ENCODE results near the gene TXNDC5. TPM values are rescaled to one million over a fixed set of nuclear protein-coding genes. Genes with fewer than 3 reads are reported as not detected.

Gene TXNDC5
- polyA plus RNA-seq (ENCODE audit: insufficient read depth in 1 of 5, insufficient read length in 5 of 5, low replicate concordance in 1 of 5): 100 to 1,000 TPM; 106 to 135 (median 115) TPM
- long read RNA-seq, donor 1, transcript TXNDC5-201 (10 exons, 2,964 nt): major isoform, 57 of 64 reads
- long read RNA-seq, donor 1, partial matches to known transcripts: 0 of 64 reads
- long read RNA-seq, donor 1, other reads (novel, unspliced or antisense): 5 of 64 reads
- long read RNA-seq, donor 2, transcript TXNDC5-201 (10 exons, 2,964 nt): major isoform, 50 of 51 reads
- long read RNA-seq, donor 2, partial matches to known transcripts: 0 of 51 reads
- long read RNA-seq, donor 2, other reads (novel, unspliced or antisense): 0 of 51 reads
- long read RNA-seq, donor 3, transcript TXNDC5-201 (10 exons, 2,964 nt): major isoform, 45 of 45 reads
- long read RNA-seq, donor 3, partial matches to known transcripts: 0 of 45 reads
- long read RNA-seq, donor 3, other reads (novel, unspliced or antisense): 0 of 45 reads
- long read RNA-seq, donor 4, transcript TXNDC5-201 (10 exons, 2,964 nt): major isoform, 21 of 21 reads
- long read RNA-seq, donor 4, partial matches to known transcripts: 0 of 21 reads
- long read RNA-seq, donor 4, other reads (novel, unspliced or antisense): 0 of 21 reads
- long read RNA-seq, donor 5, transcript TXNDC5-201 (10 exons, 2,964 nt): major isoform, 42 of 44 reads
- long read RNA-seq, donor 5, partial matches to known transcripts: 0 of 44 reads
- long read RNA-seq, donor 5, other reads (novel, unspliced or antisense): 0 of 44 reads
- long read RNA-seq, donor 6, transcript TXNDC5-201 (10 exons, 2,964 nt): major isoform, 56 of 56 reads
- long read RNA-seq, donor 6, partial matches to known transcripts: 0 of 56 reads
- long read RNA-seq, donor 6, other reads (novel, unspliced or antisense): 0 of 56 reads
- long read RNA-seq, donor 7, transcript TXNDC5-201 (10 exons, 2,964 nt): major isoform, 42 of 65 reads
- long read RNA-seq, donor 7, partial matches to known transcripts: 18 of 65 reads
- long read RNA-seq, donor 7, other reads (novel, unspliced or antisense): 5 of 65 reads
- long read RNA-seq, donor 8, transcript TXNDC5-201 (10 exons, 2,964 nt): major isoform, 19 of 19 reads
- long read RNA-seq, donor 8, partial matches to known transcripts: 0 of 19 reads
- long read RNA-seq, donor 8, other reads (novel, unspliced or antisense): 0 of 19 reads

DNA sequence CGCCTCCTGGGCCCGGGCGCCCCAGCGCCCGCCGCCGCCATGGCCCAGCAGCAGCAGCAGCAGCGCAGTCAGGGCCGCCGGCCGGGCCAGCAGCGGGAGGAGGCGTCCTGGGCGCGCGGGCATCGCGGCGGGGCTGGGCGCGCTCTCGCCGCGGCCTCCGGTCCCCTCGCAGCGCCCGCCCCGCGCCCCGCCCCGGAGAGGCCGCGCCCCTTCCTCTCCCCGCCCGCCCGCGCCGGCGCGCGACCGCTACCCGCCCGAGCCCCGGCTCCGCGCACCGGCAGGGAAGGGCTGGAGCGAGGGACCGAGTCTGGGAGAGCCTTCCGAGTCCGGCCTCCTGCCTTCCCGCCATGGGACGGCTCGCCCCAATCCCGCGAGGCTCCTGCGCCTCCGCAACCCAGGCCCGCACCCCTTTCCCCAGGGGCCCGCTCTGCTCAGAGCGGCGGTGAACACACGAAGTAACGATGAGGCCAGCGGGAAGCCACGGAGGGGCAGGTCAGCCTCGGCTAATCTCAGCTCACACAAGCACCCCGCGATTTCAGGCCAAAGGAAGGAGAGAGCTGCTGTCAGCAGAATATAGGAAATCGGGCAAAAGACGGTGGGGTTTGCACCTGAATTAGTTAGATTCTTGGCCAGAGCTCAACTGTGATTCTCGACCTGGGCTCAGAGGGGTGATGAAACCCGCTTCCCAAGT lies at the start of gene TXNDC5:
TSS of gene TXNDC5 (minus strand) at position 135 of the 691 bp plus-strand sequence. CDS start at position 123, 12 bp downstream.
- DNase-seq: peak; percentile 61 to 74

DNA sequence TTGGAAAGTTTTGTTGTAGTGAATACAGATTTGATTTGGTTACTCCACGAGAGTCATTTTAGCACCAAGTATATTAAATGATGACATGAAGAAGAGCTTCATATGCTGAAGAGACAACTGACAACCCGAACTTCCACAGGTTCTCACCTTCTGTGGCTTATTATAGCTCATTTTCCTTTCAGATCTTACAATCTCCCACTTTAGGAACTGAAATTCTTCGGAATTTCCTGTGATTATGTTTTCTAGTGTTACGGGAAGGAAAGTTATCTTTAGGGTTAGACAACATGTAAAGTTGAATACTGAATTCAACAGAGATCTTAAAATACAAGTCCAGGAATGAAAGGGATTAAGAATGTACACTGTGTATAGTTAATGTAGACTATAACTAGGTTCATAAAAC lies 49.6 kb upstream of the TXNDC5 start:
- no peak for DNase-seq

DNA sequence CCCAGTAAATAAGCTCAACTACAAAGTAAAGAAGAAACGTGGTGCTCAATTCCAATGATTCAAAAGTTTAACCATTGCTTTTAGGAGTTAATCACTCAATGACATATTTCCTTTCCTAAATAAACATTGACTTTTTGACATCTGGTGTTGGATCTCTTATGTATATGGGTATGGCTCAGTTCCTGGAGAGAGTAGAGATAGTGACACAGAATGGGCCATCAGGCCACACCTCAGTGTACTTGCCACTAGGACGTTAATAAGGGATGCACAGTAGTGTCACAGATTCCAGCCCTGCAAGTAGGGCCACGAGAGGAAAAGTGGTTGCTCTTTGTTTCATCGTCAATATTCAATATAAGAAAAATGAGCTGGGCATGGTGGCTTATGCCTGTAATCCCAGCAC lies 48.9 kb upstream of the TXNDC5 start:
- DNase-seq: no peak

DNA sequence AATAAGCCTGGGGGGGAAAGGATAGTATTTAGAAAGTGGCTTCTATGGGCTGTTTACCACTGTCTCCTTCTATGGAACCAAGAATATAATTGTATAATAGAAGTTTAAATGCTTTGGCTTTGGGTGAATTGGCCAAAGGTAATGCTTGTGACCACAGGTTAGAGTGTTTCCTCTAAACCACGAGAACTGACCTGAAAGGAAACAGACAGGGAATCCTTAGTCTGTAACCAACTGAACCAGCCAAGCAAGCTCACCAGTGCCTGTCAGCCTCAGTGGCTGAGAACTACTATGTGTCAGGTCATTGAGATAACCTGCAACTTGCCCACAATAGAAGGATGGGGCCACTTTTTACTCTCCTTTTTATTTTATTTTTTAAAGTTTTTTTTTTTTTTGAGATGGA lies 47.9 kb upstream of the TXNDC5 start:
- no peak for DNase-seq

- no peak for DNase-seq
Observed at GRCh38 chr6:7956257-7956656, 45.7 kb upstream of the TXNDC5 start.

DNA sequence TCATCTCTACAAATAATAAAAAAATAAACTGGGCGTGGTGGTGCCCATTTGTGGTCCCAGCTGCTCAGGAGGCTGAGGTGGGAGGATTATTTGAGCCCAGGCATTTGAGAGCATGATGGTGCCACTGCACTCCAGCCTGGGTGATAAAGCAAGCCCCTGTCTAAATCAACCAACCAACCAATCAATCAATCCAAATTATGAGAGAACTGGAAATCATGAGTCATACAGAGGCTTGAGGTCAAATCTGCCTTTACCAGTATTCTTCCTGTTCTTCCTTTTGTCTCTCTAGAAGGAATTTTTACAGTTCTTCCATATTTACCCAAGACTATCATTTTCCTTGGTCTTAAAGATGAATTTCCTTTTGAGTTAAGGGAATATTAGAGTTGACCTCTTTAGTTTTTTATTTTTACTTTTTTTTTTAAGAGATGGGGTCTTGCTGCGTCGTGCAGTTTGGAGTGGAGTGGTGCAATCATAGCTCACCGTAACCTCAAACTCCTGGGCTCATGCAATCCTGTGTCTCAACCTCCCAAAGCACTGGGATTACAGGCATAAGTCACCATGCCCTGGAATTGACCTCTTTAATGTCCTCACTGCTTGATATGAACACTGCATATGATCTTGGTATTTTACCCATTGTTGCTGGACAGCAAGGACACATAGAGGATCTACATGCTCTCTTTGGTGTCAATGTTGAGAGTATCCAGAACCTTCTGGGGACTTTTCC lies 44.1 kb upstream of the TXNDC5 start:
- no peak for DNase-seq

DNA sequence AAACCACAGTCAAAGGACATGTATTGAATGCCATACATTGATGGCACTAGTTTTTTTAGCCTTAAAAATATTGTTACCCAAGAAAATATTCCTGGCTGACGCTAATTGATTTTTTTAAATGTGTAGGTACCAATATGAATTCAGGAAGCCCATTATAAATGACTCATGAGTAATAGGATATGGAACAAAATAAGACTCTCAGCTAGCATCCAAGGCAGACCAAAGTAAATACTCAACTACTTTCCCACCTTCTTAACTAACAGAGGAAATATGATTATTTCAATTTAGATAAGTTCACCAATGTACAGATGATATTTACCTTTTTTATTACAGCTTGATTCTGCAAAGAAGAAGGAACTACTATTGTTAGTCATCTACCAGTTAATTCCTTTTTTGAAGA lies 43.2 kb upstream of the TXNDC5 start:
- no peak for DNase-seq

DNA sequence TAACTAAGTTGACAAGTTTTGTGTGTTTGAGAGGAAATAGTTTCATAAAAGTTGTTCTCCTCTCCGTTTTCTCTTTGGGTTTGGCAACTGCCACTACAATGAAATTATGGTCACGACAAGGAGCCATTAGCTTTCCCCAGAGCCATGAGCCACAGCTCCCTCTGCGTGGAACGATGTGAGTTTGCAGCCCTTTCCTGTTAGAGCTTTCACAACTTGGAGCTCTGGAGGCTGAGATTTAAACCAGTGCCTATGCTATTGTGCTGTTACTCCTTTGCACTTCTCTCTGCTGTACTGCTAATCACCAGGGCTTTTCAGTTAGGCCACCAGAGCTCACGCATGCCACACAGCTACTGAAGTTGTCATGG lies 29.3 kb upstream of the TXNDC5 start:
- no peak for DNase-seq

GRCh38 chr6:7939184-7939863 lies 28.7 kb upstream of the TXNDC5 start:
- no peak for DNase-seq

DNA sequence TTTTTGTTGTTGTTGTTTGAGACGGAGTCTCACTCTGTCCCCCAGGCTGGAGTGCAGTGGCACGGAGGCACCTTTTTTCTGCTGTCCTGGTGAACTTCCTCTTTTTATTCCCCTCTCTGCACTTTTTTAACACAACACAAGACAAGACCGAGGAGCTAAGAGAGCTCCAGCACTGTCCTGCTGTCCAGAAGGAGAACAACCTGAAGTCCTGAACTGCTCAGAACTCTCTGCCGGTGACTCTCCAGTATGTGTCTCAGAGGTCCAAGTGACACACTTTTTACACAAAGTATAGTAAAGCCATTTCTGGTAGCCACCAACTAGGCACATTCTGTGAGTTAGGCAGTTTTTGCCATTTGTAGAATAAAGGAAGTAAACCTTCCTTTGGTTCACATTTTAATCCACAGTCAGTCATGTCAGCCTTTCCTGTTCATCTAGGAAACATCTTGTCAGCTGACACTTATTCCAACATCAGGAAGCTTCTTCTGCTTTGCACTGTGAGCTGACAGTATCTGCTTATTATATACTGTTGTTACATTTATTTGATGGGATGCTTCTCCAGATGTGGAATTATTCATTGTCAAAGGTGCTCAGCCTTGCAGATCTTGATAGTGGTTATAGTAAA lies 28.1 kb upstream of the TXNDC5 start:
- no peak for DNase-seq

- no peak for DNase-seq
Observed at GRCh38 chr6:7933794-7934193, 23.2 kb upstream of the TXNDC5 start.

DNA sequence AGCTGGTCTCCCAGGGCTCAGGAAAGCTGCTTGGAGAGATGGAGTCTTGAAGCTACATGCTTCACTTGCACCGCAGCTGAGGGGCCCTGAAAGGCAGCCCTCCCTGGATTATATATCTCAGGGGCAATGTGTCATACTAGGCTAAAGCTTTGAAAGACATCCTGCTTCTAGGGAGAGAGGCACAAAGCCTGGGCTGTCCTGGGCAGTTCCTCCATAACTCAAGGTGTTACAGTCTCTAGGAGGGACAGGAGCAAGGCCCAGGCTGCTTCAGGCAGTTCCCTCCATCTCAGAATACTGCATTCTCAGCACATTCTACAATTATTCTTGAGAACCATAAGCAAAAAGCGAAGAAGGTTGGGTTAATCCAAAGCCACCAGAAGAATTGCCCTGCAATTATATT lies 22.0 kb upstream of the TXNDC5 start:
- DNase-seq: no peak

DNA sequence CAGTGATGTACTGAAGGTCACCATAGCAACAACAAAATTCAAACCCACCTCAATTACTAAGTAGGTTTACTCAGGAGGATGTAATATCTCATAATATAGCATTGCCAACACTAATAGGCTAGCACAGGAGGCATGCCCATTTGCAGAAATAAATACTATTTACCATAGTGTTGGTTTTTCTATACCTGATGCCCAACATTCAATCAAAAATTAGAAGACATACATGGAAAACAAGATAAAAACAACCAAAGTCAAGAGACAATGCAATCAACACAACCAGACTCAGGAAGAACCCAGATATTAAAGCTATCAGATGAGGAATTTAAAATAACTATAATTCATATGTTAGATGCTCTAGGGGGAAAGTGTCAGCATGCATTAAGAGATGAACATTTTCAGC lies 14.3 kb upstream of the TXNDC5 start:
- DNase-seq: no peak

- peak in 1 of 2 donors; percentile 33 for DNase-seq
Observed at GRCh38 chr6:7922596-7922995, 12.0 kb upstream of the TXNDC5 start.

DNA sequence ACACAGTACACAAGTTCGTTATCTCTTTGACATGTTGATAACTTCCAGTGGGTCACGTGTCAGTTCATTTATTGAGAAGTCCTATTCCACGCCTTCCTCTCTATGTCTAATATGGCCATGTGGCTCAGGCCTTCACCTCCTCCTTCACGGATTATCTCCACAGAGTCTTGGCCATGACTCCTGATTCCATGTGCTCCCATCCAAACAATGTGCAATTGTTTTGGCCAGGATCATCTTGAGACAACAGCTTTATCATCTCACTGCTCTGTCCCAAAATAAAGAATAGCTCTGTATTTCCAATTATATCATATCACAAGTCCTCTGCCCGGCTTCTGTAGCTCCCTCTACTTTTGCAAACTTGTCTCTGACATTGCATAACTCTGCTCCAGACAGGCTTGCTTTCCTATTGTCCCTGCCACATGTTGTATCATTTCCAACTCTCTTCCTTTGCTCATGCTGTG lies 11.1 kb upstream of the TXNDC5 start:
- no peak for DNase-seq

DNA sequence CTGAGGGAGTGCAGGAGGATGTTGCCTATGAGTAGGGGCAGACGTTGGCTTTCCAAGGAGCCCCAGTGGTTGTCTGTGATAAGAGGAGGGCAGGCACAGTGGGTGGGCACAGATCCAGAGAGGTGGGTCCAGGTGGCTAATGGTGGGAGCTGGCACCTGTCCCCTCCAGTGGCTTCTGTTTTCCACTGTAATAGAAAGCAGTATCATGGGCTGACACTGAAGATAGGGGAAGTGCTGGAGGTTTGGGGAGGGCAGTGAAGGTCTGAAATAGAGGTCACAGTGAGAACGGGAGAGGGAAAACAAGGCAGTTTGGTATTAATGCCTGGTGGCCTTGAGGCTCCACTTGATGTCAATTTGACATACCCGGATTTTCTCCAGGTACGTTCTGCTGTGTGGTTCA lies 10.5 kb upstream of the TXNDC5 start:
- DNase-seq: no peak

DNA sequence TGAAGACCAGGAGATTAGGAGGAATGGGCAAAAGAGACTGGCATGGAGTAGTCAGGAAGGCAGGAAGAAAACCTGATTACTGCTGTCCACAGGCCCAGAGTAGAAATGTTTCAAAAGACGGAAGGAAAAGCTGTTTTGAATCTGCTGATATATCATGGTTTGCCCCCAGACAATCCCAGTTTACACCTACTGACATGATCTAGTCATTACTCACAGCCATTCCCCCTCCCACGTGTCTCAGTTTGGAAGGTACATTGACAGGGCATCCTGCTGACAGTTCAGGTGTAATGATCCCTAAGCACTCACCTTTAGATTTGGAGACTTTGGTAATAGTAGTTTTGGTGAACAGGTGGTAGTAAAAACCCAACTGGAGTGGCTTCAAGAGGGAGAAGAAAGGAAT lies 9.8 kb upstream of the TXNDC5 start:
- DNase-seq: no peak

DNA sequence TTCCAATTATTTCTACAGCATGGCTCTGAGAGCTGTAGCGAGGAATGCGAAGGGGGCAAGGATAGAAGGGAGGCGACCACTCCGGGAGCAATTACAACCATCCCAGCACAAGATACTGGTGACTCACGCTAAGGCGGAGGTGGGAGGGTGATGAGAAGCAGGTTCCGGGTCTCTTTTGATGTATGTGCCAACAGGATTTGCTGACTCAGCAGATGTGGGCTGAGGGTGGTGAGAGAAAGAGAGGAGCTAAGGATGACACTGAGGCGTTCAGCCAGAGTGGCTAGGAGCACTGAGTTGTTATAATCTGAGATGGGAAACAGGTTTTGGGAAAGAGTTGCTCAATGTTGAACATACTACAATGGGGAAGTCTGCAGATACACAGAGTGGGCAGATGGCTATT lies 9.3 kb upstream of the TXNDC5 start:
- no peak for DNase-seq

GRCh38 chr6:7918403-7918802 lies 7.8 kb upstream of the TXNDC5 start:
- no peak for DNase-seq

DNA sequence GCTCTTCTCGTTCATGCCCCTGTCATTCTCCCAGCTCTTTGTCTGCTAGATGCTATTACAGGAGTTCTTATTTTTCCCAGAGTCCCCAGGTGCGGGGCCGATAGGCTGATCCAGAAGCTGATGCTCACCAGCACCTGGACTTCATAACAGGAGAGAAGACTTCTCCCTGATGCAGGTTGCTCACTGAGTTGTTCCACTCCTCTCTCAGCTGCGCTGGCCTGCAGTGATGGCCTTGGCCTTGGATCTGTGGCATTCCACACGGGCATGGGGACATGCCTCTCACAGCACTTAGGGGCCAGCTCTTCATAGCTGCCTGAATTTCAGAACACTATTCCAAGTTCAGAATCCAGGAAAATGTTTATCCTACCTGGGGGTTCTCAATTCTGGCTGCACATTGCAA lies 7.1 kb upstream of the TXNDC5 start:
- DNase-seq: no peak

Measured in right lung (tissue), 10 donors.